ENCODE results near the gene TNF. TPM values are rescaled to one million over a fixed set of nuclear protein-coding genes. Genes with fewer than 3 reads are reported as not detected.

The TNF gene
- polyA plus RNA-seq, 1 of the 3 experiments (the other 2 are of a cell fraction) = not detected

DNA sequence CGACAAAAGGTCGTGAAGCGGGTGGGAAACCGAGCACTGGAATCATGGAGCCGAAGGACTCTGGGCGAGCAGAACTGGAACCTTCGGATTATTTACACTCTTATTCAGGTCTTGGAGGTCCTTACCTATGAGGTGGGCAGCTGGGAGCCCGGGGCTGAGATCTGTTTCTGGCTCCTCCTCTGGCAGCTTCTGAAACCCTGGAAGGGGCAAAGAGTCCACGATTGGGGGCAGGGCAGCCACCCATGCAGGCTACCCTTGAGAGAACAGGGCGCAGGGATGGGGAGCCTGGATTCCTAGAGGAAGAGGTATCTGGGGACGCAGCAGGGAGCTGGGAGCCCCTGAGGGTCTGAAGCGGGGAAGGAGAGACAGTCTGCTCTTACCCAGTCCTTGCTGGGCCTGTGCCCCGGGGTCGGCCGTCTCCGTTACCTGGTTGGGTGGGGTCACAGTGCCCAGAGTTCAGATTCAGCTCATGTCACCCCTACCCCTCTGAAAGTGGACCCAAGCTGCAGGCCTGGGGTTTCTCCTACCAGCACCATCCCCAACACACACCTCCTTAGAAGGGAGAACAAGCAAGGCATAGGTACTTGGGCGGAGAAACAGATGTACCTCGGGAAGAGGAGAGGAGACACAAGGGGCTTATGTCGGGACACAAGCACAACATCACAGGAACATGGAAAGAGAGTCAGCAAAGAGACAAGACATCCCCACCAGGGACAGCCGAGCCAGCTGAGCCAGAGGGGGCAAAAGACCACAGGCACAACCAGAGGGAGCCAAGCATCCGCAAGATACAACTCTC, 6.3 kb downstream of the TNF start (continued):
- TF ChIP-seq, protein P1, sequence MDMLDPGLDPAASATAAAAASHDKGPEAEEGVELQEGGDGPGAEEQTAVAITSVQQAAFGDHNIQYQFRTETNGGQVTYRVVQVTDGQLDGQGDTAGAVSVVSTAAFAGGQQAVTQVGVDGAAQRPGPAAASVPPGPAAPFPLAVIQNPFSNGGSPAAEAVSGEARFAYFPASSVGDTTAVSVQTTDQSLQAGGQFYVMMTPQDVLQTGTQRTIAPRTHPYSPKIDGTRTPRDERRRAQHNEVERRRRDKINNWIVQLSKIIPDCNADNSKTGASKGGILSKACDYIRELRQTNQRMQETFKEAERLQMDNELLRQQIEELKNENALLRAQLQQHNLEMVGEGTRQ (IDR thresholded peaks at IDR 0.05; ENCODE audit: borderline replicate concordance, low read depth, low read length) = no peak
- TF ChIP-seq EP300 (IDR thresholded peaks at IDR 0.05; ENCODE audit: borderline replicate concordance in 1 of 2, low read depth in 1 of 2, low read length in 1 of 2) (no peak), RXRA (IDR thresholded peaks at IDR 0.05; ENCODE audit: borderline replicate concordance, low read depth) (no peak), GATA2 (CRISPR knock-in tag; IDR thresholded peaks at IDR 0.05) (no peak), ELF1 (IDR thresholded peaks at IDR 0.05) (no peak), SIN3A (IDR thresholded peaks at IDR 0.05; ENCODE audit: borderline replicate concordance, low read depth, low read length) (no peak), CHD2 (IDR thresholded peaks at IDR 0.05; ENCODE audit: low read length, partially characterized antibody) (no peak)

DNA sequence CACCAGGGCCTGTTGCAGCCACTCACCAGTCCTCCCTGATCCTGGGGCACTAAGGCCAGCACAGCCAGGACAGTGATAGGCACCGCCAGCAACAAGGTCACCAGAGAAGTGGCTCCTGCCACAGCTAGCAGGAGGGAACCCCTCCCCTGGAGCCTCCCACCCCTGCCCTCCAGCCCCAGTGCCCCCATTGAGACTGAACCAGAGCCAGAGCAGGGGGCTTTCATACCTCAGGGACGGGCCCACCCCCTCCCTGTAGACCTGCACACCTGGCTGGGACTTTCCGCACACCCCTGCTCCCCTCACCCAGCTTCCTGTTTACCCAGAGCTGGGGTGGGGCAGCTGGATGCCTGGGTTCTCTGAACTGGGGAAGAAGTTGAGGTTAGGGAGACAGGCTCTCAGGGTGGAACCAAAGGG, 6.9 kb downstream of the TNF start, which contains the start of gene LTB:
LTB (minus strand) TSS at position 195 of the 414 bp plus-strand sequence; CDS start at position 188, 7 bp downstream.
- DNase-seq = no peak
- H3K9ac ChIP-seq = peak within 1 kb of the TSS; percentile 88
- peak within 1 kb of the TSS; percentile 99 for H2AFZ ChIP-seq (ENCODE audit: low read depth)
- H3K9me2 ChIP-seq = no peaks in the 10 kb centered on the region
- POLR2A ChIA-PET = interaction anchor here (0.8 kb wide), 1 partner anchor 36 kb away, joined by 3 read pairs; the partner anchor contains the start of gene ATP6V1G2
- H3K4me3 ChIP-seq (ENCODE audit: low read depth in 2 of 2, low read length in 1 of 2) = peak within 1 kb of the TSS; percentile 63 to 96
- H3F3A ChIP-seq (replicated peaks; ENCODE audit: insufficient read depth) = no peaks in the 10 kb centered on the region
- peak within 1 kb of the TSS; percentile 99 for H3K4me2 ChIP-seq
- TF ChIP-seq SMC3 (IDR thresholded peaks at IDR 0.05; ENCODE audit: low read depth, low read length) (no peak), TCF12 (IDR thresholded peaks at IDR 0.05) (no peak), GABPA (IDR thresholded peaks at IDR 0.05; ENCODE audit: low read depth) (no peak), NFIC (IDR thresholded peaks at IDR 0.05; ENCODE audit: borderline replicate concordance) (no peak), EP300 (IDR thresholded peaks at IDR 0.05; ENCODE audit: borderline replicate concordance in 1 of 2, low read depth in 1 of 2, low read length in 1 of 2) (no peak), RFX5 (IDR thresholded peaks at IDR 0.05; ENCODE audit: low read length) (no peak), TEAD4 (IDR thresholded peaks at IDR 0.05; ENCODE audit: borderline replicate concordance, insufficient read depth) (no peak)
- TF ChIP-seq, protein P2, sequence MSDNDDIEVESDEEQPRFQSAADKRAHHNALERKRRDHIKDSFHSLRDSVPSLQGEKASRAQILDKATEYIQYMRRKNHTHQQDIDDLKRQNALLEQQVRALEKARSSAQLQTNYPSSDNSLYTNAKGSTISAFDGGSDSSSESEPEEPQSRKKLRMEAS (IDR thresholded peaks at IDR 0.05; ENCODE audit: low read depth) = no peak
- TF ChIP-seq, protein P1 (IDR thresholded peaks at IDR 0.05; ENCODE audit: borderline replicate concordance, low read depth, low read length) = no peak
- TF ChIP-seq, protein P3, sequence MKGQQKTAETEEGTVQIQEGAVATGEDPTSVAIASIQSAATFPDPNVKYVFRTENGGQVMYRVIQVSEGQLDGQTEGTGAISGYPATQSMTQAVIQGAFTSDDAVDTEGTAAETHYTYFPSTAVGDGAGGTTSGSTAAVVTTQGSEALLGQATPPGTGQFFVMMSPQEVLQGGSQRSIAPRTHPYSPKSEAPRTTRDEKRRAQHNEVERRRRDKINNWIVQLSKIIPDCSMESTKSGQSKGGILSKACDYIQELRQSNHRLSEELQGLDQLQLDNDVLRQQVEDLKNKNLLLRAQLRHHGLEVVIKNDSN (IDR thresholded peaks at IDR 0.05; ENCODE audit: borderline replicate concordance, low read depth) = no peak
- WGBS (ENCODE audit: low lambda C conversion rate) = 86% methylated on average over 1 of the region's 3 CpGs
- no peaks in the 10 kb centered on the region for H3K36me3 ChIP-seq (replicated peaks in 1 of 2; ENCODE audit: control insufficient read depth in 1 of 2, insufficient read depth in 2 of 2, low read length in 1 of 2)
- H3K79me2 ChIP-seq (ENCODE audit: insufficient read depth) = no peaks in the 10 kb centered on the region
- peaks cover 0 to 11% of the 10 kb centered on the region in 2 experiments; a peak in 1 of 4 replicates for H3K4me1 ChIP-seq (ENCODE audit: control insufficient read depth in 1 of 2, insufficient read depth in 2 of 2, low read depth in 1 of 2, low read length in 1 of 2)
- no peak within 1 kb of the TSS for H3K27ac ChIP-seq (ENCODE audit: low read depth in 2 of 2, low read length in 1 of 2)
- CTCF ChIA-PET = interaction anchor here (0.8 to 17.6 kb wide), 7 partner anchors 7 to 37 kb away, joined by 3 to 312 read pairs (median 19); partner anchors contain the start of genes ATP6V1G2, NCR3 and NFKBIL1
- H3K9me3 ChIP-seq = no peaks in the 10 kb centered on the region
- H3K27me3 ChIP-seq (ENCODE audit: insufficient read depth) = no peaks in the 10 kb centered on the region
- no peaks in the 10 kb centered on the region for H4K20me1 ChIP-seq (ENCODE audit: insufficient read depth)
